IMR-90 (cell line): ENCODE data around the gene PLRG1. TPM values are rescaled to one million over a fixed set of nuclear protein-coding genes. Genes with fewer than 3 reads are reported as not detected.

Experiments
- ATAC-seq: fragments of 200-7000 bp; cut with Tn5 transposase; 2 replicates; pipeline ENCODE4 v1.9.1; 2020; ENCODE audit warnings: low read depth, mild to moderate bottlenecking, moderate library complexity
- BruUV-seq: library from RNA; stranded (reverse); fragments of 400-500 nt; replicated peaks from 2 replicates; lab custom pipeline; 2021; lab: Mats Ljungman, UMichigan
- CTCF ChIA-PET: fragments of 300-600 bp; formaldehyde crosslinking; extraction: SDS; loops from one replicate; lab custom pipeline; 2021; ENCODE audit warnings: antibody characterized with exemption; lab: Yijun Ruan, JAX
- POLR2A ChIA-PET: fragments of 300-600 bp; sonication (Branson Sonifier 250); formaldehyde crosslinking; loops from one replicate; lab custom pipeline; 2022; ENCODE audit warnings: antibody characterized with exemption; ENCODE audit not compliant: unreplicated experiment; lab: Charles Lee
- DNase-seq: peaks from one replicate; pipeline ENCODE4 v3.0.0; 2013
- H2AFZ ChIP-seq: replicated peaks from 2 replicates; pipeline ENCODE3; 2013; ENCODE audit warnings: low read length, mild to moderate bottlenecking; ENCODE audit not compliant: poor library complexity
- H2AK5ac ChIP-seq: 2 replicates; pipeline ENCODE4 v1.6.1; 2013; ENCODE audit warnings: low read depth, low read length, inconsistent platforms
- H2AK9ac ChIP-seq: replicated peaks from 2 replicates; pipeline ENCODE3; 2013; ENCODE audit warnings: mild to moderate bottlenecking, low read depth, low read length, moderate library complexity; ENCODE audit not compliant: poor library complexity
- H2BK120ac ChIP-seq: 2 replicates; pipeline ENCODE4 v1.6.1; 2013; ENCODE audit warnings: low read depth, low read length, inconsistent platforms
- H2BK15ac ChIP-seq: 3 replicates; pipeline ENCODE4 v1.6.1; 2013; ENCODE audit warnings: low read depth, low read length, inconsistent platforms
- H2BK20ac ChIP-seq: 2 replicates; pipeline ENCODE4 v1.6.1; 2013; ENCODE audit warnings: low read depth, mild to moderate bottlenecking, inconsistent platforms, low read length, moderate library complexity
- H2BK5ac ChIP-seq: 2 replicates; pipeline ENCODE4 v1.6.1; 2013; ENCODE audit warnings: mild to moderate bottlenecking, low read depth, low read length, inconsistent platforms; ENCODE audit not compliant: poor library complexity, severe bottlenecking
- H3K14ac ChIP-seq: replicated peaks from 2 replicates; pipeline ENCODE4 v1.6.1; 2013; ENCODE audit warnings: low read depth, low read length, inconsistent platforms
- H3K18ac ChIP-seq: 2 replicates; pipeline ENCODE4 v1.6.1; 2013; ENCODE audit warnings: low read depth, low read length, control low read depth
- H3K23ac ChIP-seq: 2 replicates; pipeline ENCODE4 v1.6.1; 2013; ENCODE audit warnings: low read depth, low read length, inconsistent platforms
- H3K27ac ChIP-seq: 2 replicates; pipeline ENCODE4 v1.5.1; 2013; ENCODE audit warnings: mild to moderate bottlenecking, control low read depth, low read length; ENCODE audit not compliant: insufficient read depth
- H3K27me3 ChIP-seq: 2 replicates; pipeline ENCODE4 v1.6.1; 2013; ENCODE audit warnings: low read length; ENCODE audit not compliant: control insufficient read depth, insufficient read depth
- H3K36me3 ChIP-seq: 2 replicates; pipeline ENCODE4 v1.6.1; 2013; ENCODE audit warnings: low read length, mixed read lengths; ENCODE audit not compliant: control insufficient read depth, insufficient read depth
- H3K4ac ChIP-seq: 2 replicates; pipeline ENCODE4 v1.6.1; 2013; ENCODE audit warnings: low read depth, low read length, inconsistent platforms
- H3K4me1 ChIP-seq: 2 replicates; pipeline ENCODE4 v1.6.1; 2013; ENCODE audit warnings: low read length, mixed read lengths; ENCODE audit not compliant: control insufficient read depth, insufficient read depth
- H3K4me2 ChIP-seq: 2 replicates; pipeline ENCODE4 v1.6.1; 2013; ENCODE audit warnings: low read depth, mild to moderate bottlenecking, control low read depth, low read length, moderate library complexity
- H3K4me3 ChIP-seq: 2 replicates; pipeline ENCODE4 v1.5.1; 2013; ENCODE audit warnings: low read depth, mild to moderate bottlenecking, control low read depth, low read length, moderate library complexity; ENCODE audit not compliant: insufficient read depth
- H3K56ac ChIP-seq: 2 replicates; pipeline ENCODE4 v1.6.1; 2013; ENCODE audit warnings: low read length, inconsistent platforms; ENCODE audit not compliant: insufficient read depth; ENCODE audit errors: extremely low read depth
- H3K79me1 ChIP-seq, 2 experiments: 2 replicates each; pipeline ENCODE4 v1.6.1; 2013; ENCODE audit warnings: low read length in 2 of 2, inconsistent platforms in 1 of 2, low read depth in 1 of 2
- H3K9ac ChIP-seq: 2 replicates; pipeline ENCODE4 v1.6.1; 2013; ENCODE audit warnings: low read depth, low read length, control low read depth
- H3K9me1 ChIP-seq: 2 replicates; pipeline ENCODE4 v1.6.1; 2013; ENCODE audit warnings: low read length, inconsistent platforms; ENCODE audit not compliant: insufficient read depth
- H3K9me3 ChIP-seq: 2 replicates; pipeline ENCODE4 v1.6.1; 2013; ENCODE audit warnings: low read length; ENCODE audit not compliant: control insufficient read depth, insufficient read depth
- H4K20me1 ChIP-seq: 2 replicates; pipeline ENCODE4 v1.6.1; 2013; ENCODE audit warnings: low read length, inconsistent platforms; ENCODE audit not compliant: insufficient read depth
- H4K5ac ChIP-seq: 2 replicates; pipeline ENCODE4 v1.6.1; 2013; ENCODE audit warnings: mild to moderate bottlenecking, low read depth, low read length, control low read depth
- H4K8ac ChIP-seq, 2 experiments: 2 replicates each; pipeline ENCODE4 v1.6.1; 2013; ENCODE audit warnings: low read depth in 2 of 2, low read length in 2 of 2, control low read depth in 1 of 2, inconsistent platforms in 1 of 2
- H4K91ac ChIP-seq: 2 replicates; pipeline ENCODE4 v1.6.1; 2013; ENCODE audit warnings: low read depth, low read length, inconsistent platforms; ENCODE audit not compliant: insufficient read depth
- NFE2L2 ChIP-seq: fragments of 150-350 bp; IDR thresholded peaks from 2 replicates; pipeline ENCODE4 v1.6.1; 2016; ENCODE audit warnings: low read depth, mild to moderate bottlenecking, low read length
- RFX5 ChIP-seq: IDR thresholded peaks from 2 replicates; pipeline ENCODE4 v1.8.0; 2012; ENCODE audit warnings: low read depth, mild to moderate bottlenecking, low read length, moderate library complexity
- WGBS, 2 experiments: methylation state at CpG; one replicate each; pipeline versions ENCODE4 v1.1.5 to v1.1.7; 2013; ENCODE audit warnings: missing lambda C conversion rate in 2 of 2; ENCODE audit not compliant: insufficient read length in 1 of 2; ENCODE audit errors: extremely low coverage in 2 of 2; 5-methylcytosine and 5-hydroxymethylcytosine counted together
- dilution Hi-C: fragments of 300-500 bp; cut with HindIII; formaldehyde crosslinking; loops from one replicate; pipeline ENCODE4 v1.14.3; 2018; ENCODE audit warnings: low sequenced_read_pairs; ENCODE audit not compliant: unreplicated experiment
- in situ Hi-C: fragments of 300-500 bp; cut with MboI; formaldehyde crosslinking; loops from 3 replicates; pipeline ENCODE4 v1.14.3; 2019; ENCODE audit warnings: low sequenced_read_pairs, inconsistent platforms, mixed read lengths
- intact Hi-C: fragments of 100-400 bp; cut with micrococcal nuclease; formaldehyde crosslinking; loops from 2 replicates; pipeline ENCODE4 v1.10.0; 2022
- polyA plus RNA-seq, 3 experiments: library from polyadenylated mRNA; depleted of rRNA; stranded (reverse); fragments of >200 nt; gene quantifications; 2 replicates each; pipeline ENCODE4 v1.2.3, GENCODE V29; 2012; ENCODE audit warnings: low replicate concordance in 1 of 3
- total RNA-seq: library from RNA; depleted of rRNA; stranded (reverse); fragments of >200 nt; gene quantifications from 2 replicates; pipeline ENCODE4 v1.2.3, GENCODE V29; 2012
- TF ChIP-seq, protein P1 (sequence below): conservative IDR thresholded peaks from 2 replicates; pipeline ENCODE4 v1.5.1; 2012; ENCODE audit warnings: mild to moderate bottlenecking, low read depth, low read length, improper control_type of control experiment

Gene PLRG1
- total and polyA plus RNA-seq, 2 of the 4 experiments (the other 2 are of a cell fraction): 76.1 to 200 TPM

DNA sequence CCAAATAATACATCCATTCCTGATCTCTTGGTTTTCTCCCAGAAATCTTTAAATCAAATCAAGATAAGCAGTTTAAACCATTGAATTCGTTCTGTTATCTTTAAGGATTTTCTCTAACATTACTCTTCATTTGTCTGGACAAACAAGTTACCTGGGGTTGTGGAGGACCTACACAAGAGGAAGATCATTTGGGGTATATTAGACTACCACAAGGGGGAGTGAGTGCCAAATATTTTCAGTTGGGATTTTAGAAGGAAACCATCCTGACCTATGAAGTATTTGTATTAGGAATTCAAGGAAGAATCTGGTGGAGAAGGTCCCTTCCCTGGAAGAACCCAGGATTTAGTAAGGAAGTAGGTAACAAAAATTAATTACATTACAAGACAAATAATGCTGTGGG lies 46.6 kb downstream of the PLRG1 start:
- dilution Hi-C loops (no loop called here), in situ Hi-C loops (no loop called here), intact Hi-C loops (loop anchor here (10.0 kb wide), 1 partner anchor 719 kb away; the partner anchor contains the start of gene SFRP2)
- no peak overlapping the region for H3K18ac ChIP-seq
- no peaks in the 10 kb centered on the region for H3K9me1 ChIP-seq
- no peak overlapping the region for H2AK5ac ChIP-seq
- H2BK120ac ChIP-seq: no peak overlapping the region
- H3K9ac ChIP-seq: no peak overlapping the region
- no peak overlapping the region for H3K4me2 ChIP-seq
- H2BK20ac ChIP-seq: no peak overlapping the region
- H4K91ac ChIP-seq: no peak overlapping the region
- no peaks in the 10 kb centered on the region for H3K9me3 ChIP-seq
- ChIA-PET CTCF (interaction anchor here (1.0 kb wide), 1 partner anchor 12 kb away, joined by 3 read pairs; no protein-coding TSS in a partner anchor), POLR2A (no interaction called here)
- H3K36me3 ChIP-seq: no peaks in the 10 kb centered on the region
- H3K56ac ChIP-seq: no peak overlapping the region
- H3K79me1 ChIP-seq: no peaks in the 10 kb centered on the region
- peaks cover 2% of the 10 kb centered on the region; the same call in 1 of the 2 replicates for H3K27me3 ChIP-seq
- H4K8ac ChIP-seq: no peak overlapping the region
- H3K23ac ChIP-seq: no peak overlapping the region
- no peak overlapping the region for H2AFZ ChIP-seq
- H3K4ac ChIP-seq: no peak overlapping the region
- ATAC-seq: 0 out of 2 replicates have a peak, but pooled peaks have one; percentile 44
- WGBS, 2 experiments: no CpG with 5 or more reads among the region's 1 CpG
- H2AK9ac ChIP-seq: no peak overlapping the region
- H4K20me1 ChIP-seq: no peaks in the 10 kb centered on the region
- H2BK15ac ChIP-seq: no peak overlapping the region
- peak; percentile 5 for DNase-seq
- no peaks in the 10 kb centered on the region for H3K4me1 ChIP-seq
- H3K27ac ChIP-seq: no peak overlapping the region
- H4K5ac ChIP-seq: no peak overlapping the region
- H2BK5ac ChIP-seq: no peak overlapping the region
- H3K14ac ChIP-seq: no peak overlapping the region
- BruUV-seq: no TSS peak
- H3K4me3 ChIP-seq: no peak overlapping the region
- TF ChIP-seq, protein P1, sequence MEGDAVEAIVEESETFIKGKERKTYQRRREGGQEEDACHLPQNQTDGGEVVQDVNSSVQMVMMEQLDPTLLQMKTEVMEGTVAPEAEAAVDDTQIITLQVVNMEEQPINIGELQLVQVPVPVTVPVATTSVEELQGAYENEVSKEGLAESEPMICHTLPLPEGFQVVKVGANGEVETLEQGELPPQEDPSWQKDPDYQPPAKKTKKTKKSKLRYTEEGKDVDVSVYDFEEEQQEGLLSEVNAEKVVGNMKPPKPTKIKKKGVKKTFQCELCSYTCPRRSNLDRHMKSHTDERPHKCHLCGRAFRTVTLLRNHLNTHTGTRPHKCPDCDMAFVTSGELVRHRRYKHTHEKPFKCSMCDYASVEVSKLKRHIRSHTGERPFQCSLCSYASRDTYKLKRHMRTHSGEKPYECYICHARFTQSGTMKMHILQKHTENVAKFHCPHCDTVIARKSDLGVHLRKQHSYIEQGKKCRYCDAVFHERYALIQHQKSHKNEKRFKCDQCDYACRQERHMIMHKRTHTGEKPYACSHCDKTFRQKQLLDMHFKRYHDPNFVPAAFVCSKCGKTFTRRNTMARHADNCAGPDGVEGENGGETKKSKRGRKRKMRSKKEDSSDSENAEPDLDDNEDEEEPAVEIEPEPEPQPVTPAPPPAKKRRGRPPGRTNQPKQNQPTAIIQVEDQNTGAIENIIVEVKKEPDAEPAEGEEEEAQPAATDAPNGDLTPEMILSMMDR: peak; percentile 29
- TF ChIP-seq RFX5 (no peak), NFE2L2 (no peak)
